NCI-H510A (cell line): ENCODE data around the gene MAP3K14.
A peak's percentile ranks its signal among the peaks of the same experiment; 100 is the strongest.
"Not testable (repeated sequence)": the region's sequence is repeated elsewhere in the genome, so short reads cannot be mapped to it uniquely, and the experiment has no call there.

Source experiments
- DNase-seq: peaks from one replicate; lab custom pipeline; 2025; lab: John Stamatoyannopoulos, UW

MAP3K14 gene

DNA sequence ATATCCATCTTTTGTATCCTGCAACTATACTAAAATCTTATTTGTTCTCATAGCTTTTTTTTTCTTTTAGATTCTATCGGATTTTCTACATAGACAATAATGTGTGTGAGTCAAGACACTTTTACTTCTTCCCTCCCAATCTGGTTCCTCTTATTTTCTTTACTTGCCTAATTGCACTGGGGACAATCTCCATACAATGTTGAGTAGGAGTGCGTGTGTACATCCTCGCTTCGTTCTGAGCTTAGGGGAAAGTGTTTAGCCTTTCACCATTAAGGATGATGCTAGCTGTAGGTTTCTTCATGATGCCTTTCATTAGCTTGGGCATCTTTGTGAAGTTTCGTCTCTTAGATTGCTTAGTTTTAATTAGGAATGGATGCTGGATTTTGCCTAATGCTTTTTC, 57.8 kb downstream of the MAP3K14 start:
- no peak for DNase-seq

DNA sequence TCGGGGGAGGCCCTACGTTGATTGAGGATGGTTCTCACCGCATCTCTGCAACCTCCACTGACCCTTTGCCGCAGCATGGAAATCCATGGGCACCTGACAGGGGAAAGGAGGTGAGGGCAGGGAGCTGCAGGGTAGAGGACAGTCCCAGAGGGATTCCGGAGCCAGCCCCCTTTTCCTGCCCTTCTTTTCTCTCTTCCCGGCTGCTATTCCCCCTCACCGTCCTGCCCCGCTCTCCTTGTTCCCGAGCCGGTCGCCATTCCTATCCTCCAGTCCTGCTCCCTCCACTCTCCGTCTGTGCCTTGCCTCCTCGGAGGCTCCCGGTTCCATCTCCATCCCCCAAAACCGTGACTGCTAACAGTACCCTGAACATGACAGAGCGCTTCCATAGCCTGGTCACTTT, 59.7 kb downstream of the MAP3K14 start:
- DNase-seq, result no peak

DNA sequence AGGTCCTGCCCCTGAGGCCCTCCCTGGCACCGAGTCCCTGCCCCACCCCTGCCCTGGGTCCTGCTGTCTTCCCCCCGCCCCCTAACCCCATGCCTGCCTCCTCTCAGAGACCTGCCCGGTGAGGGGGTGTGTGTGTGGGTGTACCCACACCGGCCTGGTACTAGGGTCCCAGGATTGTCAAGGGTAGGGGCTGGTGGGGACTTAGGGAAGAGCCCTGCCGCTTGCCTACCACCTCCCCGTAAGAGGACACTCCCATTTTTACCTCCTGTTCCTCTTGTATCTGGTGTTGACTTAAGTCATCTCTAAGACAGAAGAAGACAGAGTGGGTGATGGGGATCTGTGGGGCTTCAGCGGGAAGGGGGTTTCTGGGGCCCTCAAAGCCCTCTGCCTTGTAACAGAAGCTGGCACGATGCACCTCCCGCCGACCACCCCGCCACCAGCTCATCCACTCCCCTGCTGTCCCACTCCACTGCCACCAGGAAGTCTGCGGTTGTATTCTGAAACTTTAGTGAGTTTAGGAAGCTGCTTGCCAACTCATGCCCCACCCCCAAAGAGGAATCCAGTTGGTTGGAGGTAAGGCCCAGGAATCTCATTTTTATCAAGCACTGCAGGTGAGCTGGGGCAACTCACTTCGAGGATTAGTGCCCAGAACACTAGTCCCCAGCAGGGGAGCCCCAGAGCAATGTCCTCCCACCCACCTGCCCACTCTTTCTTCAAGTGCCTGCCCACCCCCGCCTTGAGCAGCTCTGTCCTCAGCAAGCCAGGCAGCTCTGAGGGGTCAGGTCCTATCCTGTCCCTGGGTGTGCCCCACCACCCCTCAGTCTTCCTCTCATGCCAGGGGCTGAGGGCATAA, 60.5 kb downstream of the MAP3K14 start:
- DNase-seq, result no peak

DNA sequence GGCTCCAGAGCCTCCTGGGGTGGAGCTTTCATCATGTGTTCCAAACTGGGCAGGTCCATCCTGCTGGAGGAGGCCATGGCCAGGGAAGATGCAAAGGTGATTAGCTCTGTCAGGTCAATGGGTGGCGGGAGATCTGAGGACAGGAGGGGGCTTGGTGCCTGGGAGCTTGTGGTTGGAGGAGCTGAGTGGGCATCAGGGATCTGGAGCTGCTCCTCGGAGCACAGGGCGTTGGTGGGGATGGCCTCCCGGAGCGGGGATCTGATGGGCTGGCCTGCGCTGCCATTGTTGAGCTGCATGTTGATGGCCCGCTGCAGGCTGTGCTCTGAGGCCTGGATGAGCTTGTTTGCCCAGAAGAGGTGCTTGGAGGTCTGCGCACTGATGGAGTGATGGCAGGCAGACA, 61.5 kb downstream of the MAP3K14 start:
- DNase-seq, result no peak

DNA sequence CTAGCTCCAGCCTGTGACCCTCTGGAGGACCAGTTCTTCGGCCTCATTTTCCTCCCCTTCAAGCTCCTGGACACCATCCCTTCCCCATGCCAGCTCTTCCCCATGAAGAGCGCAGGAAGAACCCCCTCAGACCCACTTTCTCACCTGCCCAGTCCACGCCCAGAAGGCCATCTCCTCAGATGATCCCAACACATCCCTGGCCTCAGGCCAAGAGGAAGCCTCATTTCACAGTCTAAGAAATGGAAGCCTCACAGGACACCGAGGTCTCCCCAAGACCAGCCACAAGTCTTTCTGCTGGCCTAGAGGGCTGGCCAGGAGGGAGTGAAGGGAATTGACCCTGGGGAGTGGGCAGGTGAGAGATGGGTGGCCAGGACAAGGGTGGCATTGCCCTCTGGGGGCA, 62.9 kb downstream of the MAP3K14 start:
- DNase-seq, result no peak

DNA sequence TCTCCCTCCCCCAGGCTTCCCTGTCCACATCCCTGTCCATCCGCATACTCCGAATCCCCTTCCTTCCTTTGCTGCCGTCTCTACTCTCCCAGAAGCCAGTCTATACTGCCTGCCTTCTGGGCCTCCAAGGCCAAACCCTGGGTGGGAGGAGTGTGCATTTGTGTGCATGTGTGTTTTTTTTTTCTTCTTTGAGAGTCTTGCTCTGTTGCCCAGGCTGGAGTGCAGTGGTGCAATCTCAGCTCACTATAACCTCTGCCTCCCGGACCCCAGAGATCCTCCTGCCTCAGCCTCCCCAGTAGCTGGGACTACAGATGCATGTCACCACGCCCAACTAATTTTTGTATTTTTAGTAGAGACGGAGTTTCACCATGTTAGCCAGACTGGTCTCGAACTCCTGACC, 63.6 kb downstream of the MAP3K14 start:
- DNase-seq, result not testable (repeated sequence)

DNA sequence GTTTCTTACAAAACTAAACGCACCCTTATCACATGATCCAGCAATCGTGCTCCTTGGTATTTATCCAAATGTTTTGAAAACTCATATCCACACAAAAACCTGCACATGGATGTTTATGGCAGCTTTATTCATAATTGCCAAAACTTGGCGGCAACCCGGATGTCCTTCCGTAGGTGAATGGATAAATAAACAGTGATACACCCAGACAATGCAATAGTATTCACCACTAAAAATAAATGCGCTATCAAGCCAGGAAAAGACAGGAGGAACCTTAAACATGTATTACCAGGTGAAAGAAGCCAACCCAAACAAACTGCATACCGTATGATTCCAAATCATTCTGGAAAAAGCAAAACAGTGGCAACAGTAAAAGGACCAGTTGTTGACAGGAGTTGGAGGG, 64.9 kb downstream of the MAP3K14 start:
- no peak for DNase-seq

DNA sequence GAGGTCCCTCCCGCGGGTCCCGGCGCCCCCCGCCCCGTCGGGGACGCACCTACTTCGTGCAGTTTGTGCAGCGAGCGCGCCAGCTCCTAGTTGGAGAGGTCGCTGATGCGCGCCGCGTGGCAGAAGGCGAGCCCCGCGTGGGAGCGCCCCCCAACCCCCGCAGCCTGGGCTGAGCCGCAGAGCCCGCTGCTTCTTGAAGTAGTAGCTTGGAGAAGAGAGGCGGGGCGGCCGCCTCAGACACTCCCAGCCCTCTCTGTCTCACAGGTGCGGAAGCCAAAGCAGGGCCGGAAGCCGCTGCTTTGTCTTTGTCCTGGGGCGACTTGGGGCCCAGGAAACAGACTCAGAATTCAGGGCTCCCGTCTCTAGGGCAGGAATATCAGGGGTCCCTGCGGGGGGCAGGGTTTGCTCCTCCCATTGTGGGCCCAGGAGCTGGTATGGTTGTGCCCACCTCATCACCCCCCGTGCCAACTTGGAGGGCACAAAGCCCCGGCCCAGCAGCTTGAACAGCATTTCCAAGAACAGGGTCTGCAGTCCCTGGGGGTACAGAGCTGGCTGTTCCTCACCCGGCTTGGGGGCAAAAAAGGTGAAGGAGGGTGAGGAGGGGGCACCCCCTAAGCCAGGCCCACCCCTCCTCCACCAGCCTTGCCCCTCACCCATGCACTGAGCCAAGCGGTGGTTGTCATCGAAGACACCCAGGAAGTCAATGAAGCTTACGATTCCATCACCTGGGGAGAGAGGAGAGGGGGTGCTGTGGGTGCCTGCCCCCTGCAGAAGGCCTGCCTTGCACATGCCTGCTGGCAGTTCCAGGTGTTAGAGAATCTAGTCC, 68.5 kb downstream of the MAP3K14 start:
- peak; percentile 47 for DNase-seq

DNA sequence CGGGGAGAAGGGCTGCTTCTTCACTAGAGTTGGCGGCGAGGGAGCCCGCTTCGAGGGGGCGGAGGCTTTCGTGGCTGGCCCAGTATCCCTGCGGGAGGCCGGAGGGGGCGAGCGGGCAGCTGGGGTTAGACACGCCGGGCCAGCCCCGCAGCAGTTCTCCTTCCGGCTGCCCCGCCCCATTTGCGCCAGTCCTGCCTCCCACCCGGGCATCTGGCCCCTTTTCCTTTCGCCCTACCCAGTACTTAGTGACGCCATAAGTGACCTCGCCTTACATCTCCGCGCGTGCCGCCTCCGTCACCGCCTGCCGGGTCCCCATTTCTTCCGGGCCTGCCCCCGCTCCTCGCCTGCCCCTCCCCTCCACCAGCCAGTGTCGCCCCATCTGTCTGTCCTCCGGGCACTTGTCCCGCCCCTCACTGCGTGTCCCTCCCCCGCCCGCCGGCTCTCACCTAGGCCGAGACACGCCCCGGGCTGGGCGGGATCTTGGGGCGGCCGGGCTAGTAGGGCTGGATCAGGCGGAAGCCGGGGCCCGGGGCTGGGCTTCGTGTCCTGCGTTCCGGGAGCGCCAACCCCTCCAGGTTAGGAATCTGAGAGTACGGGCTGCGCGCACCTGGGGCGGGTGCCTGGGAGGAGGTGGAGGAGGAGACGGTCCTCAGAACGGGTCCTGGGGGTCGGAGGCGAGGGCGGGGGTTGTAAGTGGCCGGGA, 69.2 kb downstream of the MAP3K14 start:
- peak; percentile 99 for DNase-seq

DNA sequence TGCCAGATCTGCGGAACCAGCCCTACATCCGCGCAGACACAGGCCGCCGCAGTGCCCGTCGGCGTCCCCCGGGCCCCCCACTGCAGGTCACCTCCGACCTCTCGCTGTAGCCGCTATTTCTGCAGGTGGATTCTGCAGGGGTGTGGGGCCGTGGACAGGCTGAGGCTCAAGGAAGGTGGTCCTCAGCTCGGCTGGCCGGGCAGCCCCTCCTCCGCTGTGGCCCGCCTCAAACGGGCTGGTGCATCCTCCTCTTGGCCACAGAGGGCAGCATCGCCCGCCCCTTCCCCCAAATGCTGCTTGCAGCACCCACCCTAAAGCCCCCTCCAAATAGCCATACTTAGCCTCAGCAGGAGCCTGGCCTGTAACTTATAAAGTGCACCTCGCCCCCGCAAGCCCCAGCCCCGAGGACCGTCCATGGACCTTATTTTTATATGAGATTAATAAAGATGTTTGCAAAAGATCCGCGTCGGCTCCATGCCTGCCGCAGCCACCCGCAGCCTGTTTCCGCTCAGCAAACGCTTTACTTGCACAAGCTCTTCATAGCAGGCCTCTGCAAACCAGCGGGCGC, 69.9 kb downstream of the MAP3K14 start:
- peak; percentile 37 for DNase-seq

DNA sequence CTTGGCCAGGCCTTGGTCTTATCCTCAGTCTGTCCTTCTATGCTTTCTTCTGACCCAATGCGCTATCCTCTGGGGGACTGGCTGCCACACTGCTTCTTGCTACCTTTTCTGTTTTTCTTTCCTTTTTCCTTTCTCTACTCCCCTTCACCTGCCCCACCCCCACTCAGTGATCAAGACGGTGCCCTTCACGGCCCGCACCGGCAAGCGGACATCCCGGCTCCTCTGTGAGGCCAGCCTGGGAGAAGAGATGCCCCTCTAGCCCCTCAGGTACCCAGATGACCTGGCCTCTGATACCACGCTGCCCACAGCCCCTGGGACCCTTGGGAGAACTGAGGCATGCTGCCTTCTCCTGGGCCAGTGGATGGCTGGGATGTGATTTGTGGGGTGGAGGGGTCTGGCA, 70.5 kb downstream of the MAP3K14 start:
- DNase-seq, result no peak

DNA sequence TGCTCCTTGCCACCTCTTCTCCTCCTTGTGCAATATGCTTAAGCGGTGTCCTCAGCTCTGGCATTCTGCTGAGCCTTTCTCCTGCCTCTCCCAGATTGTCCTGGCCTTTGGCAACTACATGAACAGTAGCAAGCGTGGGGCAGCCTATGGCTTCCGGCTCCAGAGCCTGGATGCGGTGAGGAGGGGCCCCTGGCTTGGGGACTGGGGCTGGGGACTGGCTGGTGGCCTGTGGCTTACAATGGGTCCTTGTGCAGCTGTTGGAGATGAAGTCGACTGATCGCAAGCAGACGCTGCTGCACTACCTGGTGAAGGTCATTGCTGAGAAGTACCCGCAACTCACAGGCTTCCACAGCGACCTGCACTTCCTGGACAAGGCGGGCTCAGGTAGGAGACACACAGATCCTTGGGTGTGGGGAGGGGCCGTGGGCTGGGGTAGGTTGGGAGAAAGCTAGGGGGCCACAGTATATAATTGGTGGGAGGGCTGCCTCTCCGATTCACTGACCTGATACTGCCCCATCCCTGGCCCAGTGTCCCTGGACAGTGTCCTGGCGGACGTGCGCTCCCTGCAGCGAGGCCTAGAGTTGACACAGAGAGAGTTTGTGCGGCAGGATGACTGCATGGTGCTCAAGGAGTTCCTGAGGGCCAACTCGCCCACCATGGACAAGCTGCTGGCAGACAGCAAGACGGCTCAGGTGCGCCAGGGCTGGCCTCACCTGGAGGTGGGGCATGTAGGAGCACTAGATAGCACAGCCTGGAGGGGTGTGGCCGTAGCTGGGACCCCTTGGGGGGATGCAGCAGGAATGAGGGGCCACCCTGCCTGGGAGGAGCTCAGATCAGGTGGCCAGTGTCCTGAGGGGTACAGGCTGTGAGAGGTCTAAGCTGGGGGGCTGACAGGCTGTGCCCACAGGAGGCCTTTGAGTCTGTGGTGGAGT, 71.8 kb downstream of the MAP3K14 start:
- no peak for DNase-seq

DNA sequence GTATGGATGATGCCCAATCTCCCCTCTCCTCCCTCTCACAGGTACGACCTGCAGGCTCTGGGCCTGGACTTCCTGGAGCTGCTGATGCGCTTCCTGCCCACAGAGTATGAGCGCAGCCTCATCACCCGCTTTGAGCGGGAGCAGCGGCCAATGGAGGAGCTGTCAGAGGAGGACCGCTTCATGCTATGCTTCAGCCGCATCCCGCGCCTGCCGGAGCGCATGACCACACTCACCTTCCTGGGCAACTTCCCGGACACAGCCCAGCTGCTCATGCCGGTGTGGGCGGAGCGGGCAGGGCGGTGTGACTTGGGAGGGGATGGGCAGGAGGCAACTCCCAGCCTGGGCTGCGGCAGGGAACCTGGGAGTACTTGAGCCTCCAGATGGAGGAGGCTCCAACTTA, 73.1 kb downstream of the MAP3K14 start:
- DNase-seq, result peak; percentile 67

DNA sequence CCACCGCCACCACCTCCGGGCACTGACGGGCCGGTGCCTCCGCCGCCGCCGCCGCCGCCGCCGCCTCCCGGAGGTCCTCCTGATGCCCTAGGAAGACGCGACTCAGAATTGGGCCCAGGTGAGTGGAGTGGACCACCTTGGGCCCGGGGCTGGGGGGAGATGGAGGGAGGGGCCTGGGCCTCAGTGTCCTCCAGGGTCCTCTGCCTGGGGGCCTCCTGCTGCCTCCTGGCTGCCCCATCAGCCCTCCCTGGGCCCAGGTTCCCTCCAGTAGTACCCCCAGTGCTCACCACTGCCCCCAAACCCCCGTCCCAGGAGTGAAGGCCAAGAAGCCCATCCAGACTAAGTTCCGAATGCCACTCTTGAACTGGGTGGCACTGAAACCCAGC, 74.8 kb downstream of the MAP3K14 start:
- DNase-seq, result no peak

DNA sequence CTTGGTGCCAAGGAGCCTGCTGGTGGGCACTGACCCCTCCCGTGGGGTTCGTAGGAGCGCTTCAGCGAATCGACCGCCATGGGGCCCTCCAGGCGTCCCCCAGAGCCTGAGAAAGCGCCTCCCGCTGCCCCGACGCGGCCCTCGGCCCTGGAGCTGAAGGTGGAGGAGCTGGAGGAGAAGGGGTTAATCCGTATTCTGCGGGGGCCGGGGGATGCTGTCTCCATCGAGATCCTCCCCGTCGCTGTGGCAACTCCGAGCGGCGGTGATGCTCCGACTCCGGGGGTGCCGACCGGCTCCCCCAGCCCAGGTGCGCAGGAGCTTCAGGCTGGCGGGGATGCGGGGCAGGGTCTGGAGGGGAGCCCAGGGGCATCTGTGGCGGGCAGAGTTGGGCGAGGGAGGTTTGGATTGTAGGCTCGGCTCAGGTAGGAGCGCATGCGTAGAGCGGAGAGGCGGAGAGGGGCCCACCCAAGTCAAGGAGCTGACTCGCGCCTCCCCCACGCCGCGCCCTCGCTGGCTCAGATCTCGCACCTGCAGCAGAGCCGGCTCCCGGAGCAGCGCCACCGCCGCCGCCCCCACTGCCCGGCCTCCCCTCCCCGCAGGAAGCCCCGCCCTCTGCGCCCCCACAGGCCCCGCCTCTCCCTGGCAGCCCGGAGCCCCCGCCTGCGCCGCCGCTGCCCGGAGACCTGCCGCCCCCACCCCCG, 75.3 kb downstream of the MAP3K14 start:
- DNase-seq, result peak; percentile 27

DNA sequence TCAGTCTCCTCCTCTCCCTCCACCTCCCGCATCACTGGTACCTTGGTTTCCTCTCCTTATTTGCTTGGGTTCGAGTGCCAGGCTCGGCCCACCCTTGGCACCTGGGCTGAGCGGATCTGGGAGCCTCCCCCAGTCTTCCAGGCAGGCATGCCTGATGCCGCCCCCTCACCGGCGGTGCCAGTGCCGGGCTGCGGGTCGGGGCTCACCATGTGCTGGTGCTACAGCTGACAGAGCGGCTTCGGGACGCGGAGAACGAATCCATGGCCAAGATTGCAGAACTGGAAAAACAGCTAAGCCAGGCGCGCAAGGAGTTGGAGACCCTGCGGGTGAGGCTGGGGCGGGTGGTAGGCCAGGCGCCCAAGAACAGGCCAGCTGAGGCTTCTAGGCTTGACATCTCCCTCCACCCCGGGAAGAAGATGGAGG, 75.9 kb downstream of the MAP3K14 start:
- DNase-seq, result no peak

DNA sequence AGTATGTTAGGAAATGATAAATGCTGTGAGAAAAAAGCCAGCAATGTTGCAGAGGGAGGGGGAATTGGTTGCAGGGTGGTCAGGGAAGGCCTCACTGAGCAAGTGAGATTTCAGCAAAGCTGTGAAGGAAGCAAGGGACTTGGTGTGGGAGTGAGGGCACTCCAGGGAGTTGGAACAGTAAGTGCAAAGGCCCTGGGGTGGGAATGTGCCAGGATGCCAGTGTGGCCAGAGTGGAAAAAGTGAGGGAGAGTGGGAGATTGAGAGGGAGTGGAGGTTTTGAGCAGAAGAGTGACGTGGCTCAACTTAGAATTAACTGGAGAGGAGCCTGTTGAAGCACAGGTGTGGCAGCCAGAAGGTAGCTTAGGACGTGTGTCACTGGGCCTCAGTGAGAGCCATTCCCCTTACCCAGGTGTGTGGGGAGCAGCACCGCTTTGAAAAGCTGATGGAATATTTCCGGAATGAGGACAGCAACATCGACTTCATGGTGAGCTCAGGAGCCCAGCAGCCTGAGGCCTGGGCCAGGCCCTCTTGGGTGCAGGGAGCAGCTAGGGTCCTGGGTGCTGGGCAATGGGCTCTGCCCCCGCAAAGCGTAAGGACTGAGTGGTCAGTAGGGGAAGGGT, 78.6 kb downstream of the MAP3K14 start:
- no peak for DNase-seq

DNA sequence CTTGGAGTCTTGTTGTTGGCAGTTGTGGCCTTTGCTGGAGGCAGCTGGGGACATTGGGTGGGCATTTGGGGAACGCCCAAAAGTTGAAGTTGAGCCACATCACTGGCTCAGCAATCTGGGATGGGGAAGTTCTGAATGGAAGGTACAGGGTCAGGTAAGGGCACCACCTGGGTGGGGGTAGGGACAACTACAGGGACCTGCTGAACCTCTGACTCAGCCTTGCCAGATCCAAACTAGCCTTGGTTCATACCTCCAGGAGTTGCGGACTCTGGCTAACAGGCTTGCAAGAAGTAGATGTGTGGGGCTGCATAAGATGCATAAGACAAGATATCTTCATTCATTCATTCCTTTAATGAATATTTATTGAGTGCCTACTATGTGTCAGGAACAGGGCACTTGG, 79.1 kb downstream of the MAP3K14 start:
- DNase-seq, result no peak

DNA sequence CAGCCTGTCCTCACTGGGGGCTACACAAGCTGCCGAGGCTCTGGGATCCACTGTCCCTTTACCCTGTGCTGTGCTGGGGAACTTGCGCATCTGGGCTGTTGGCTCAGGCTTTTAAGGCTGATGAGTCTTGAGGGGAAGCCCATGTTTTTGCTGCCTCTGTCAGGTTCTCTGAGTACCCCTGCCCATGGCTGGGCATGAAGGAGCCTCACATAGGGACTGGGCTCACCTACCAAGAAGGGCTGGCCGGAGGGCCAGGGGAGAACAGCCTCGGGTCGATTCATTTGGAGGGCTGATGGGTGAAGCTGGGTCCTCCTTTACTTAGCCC, 80.6 kb downstream of the MAP3K14 start:
- DNase-seq, result no peak
